Measurements from ENCODE around the gene GUK1.
"Not testable (repeated sequence)": the region's sequence is repeated elsewhere in the genome, so short reads cannot be mapped to it uniquely, and the experiment has no call there.

GRCh38 chr1:228173528-228174481 lies 33.7 kb downstream of the GUK1 start:
- TF ChIP-seq CTCF, POLR2A (IDR thresholded peaks at IDR 0.05): not testable (repeated sequence)

Data from Peyer's patch (tissue), 4 donors.